HCEC 1CT (cell line): ENCODE data around the gene DUSP9.

Source experiments
- DNase-seq: peaks from one replicate; pipeline ENCODE4 v3.0.0-alpha.2; 2017

Gene DUSP9

GRCh38 chrX:153637121-153638040 is 9.6 kb upstream of the DUSP9 start:
- no peak for DNase-seq

- DNase-seq = no peak
Measured at GRCh38 chrX:153638041-153638371, 9.0 kb upstream of the DUSP9 start.

- no peak for DNase-seq
Measured at GRCh38 chrX:153638436-153639176, 8.4 kb upstream of the DUSP9 start.

- DNase-seq = no peak
Measured at GRCh38 chrX:153639177-153640044, 7.6 kb upstream of the DUSP9 start.

- no peak for DNase-seq
Measured at GRCh38 chrX:153640045-153640686, 6.8 kb upstream of the DUSP9 start.

- no peak for DNase-seq
Measured at GRCh38 chrX:153640736-153641575, 6.0 kb upstream of the DUSP9 start.

GRCh38 chrX:153641627-153642026 is 5.4 kb upstream of the DUSP9 start:
- no peak for DNase-seq

- DNase-seq = no peak
Measured at GRCh38 chrX:153642051-153642654, 4.8 kb upstream of the DUSP9 start.

- no peak for DNase-seq
Measured at GRCh38 chrX:153642655-153643430, 4.2 kb upstream of the DUSP9 start.

- DNase-seq = no peak
Measured at GRCh38 chrX:153643431-153644351, 3.3 kb upstream of the DUSP9 start.

- DNase-seq = no peak
Measured at GRCh38 chrX:153644356-153645125, 2.5 kb upstream of the DUSP9 start.

- no peak for DNase-seq
Measured at GRCh38 chrX:153645151-153645550, 1.9 kb upstream of the DUSP9 start.

- no peak for DNase-seq
Measured at GRCh38 chrX:153645921-153646488, 998 bp upstream of the DUSP9 start.

- no peak for DNase-seq
Measured at GRCh38 chrX:153647461-153648357, 706 bp downstream of the DUSP9 start.

GRCh38 chrX:153648358-153649177 is 1.6 kb downstream of the DUSP9 start:
- no peak for DNase-seq
